COLO829 (cell line): ENCODE data around the gene PTX3.

ENCODE experiments used
- DNase-seq: peaks from one replicate; pipeline ENCODE4 v3.0.0; 2012; ENCODE audit warnings: low spot score

Gene PTX3

DNA sequence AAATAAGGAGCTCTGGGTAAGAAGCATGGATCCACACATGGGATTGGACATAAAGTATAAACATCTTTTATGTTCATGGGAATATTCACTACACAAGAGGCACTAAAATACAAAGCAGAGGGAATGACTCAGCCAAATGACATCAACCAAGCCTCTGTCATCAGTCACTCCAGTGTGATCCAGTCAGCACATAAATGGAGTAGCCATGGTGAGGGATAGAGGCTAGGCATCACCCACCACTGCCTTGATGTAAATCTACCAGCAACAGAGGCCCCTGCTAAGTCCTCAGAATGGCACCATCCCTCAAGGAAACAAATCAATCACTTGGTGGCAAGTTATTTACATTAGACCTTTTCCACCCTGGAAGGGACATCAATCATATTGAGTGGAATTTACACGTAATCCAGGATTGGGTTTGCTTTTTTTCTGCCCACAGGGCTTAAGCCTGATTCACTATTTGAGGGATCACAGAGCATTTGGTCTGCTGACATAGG lies 39.3 kb downstream of the PTX3 start:
- DNase-seq = no peak

- no peak for DNase-seq
Measured at GRCh38 chr3:157477441-157477840, 40.8 kb downstream of the PTX3 start.

DNA sequence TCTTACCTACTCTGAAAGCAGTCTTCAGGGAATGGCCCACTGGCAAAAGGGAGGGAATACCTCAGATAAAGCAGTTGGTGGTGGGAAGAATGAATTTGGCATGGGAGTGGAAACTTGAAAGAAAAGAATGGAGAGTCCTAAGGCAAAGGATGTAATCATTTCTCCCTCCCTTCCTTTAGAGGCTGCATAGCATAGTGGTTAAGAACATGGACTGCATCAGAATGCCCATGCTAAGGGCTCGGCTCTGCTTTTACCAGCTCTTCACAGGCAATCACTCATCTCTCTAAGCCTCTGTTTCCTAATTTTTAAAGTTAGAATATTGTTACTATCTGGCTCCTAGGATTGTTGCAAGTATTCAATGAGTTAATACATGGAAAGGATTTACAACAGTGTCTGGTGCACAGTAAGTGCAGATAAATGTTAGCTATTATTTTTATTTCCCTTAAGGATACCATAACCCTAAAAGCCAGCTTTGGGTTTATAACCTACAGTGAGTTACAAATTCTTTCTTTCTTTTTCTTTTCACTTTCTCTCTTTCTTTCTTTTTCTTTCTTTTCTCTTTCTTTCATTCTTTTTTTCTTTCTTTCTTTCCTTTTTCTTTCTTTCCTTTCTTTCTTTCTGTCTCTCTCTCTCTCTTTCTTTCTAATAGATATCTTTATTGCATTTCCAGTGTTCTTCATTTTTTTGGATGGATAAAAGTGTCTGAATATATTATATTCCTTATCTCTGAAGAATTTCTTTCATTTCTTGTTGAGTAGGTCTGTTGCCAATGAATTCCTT lies 43.0 kb downstream of the PTX3 start:
- DNase-seq = no peak

GRCh38 chr3:157487339-157487738 lies 50.7 kb downstream of the PTX3 start:
- DNase-seq = no peak

DNA sequence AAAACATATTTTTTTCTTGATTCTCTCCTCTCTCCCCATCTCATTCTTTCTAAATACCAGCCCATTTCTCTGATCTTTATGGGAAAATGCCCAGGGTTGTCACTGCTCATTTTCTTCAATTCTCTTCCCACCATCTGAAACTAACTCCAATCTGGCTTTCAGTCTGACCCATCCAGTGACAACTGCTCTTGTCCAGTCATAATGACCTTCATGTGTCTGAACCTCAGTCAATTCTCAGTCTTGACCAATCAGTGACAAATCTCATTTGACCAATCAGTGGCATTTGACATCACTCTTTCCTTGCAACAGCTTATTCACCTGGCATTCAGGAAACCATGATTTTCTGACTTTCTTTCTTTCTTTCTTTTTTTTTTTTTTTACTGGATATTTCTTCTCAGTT lies 51.5 kb downstream of the PTX3 start:
- no peak for DNase-seq

- DNase-seq = no peak
Measured at GRCh38 chr3:157491136-157491535, 54.5 kb downstream of the PTX3 start.
